Measurements from ENCODE around the gene ZNF341.
"Not testable (repeated sequence)": the region's sequence is repeated elsewhere in the genome, so short reads cannot be mapped to it uniquely, and the experiment has no call there.

The ZNF341 gene

GRCh38 chr20:33694639-33695012, 37.2 kb upstream of the ZNF341 start:
- no peak for TF ChIP-seq CTCF (IDR thresholded peaks at IDR 0.05; ENCODE audit: insufficient read depth, low read depth, low read length, missing control alignments)
- no peak for DNase-seq (ENCODE audit: low read depth)
- H3K4me3 ChIP-seq (ENCODE audit: low read depth, low read length), result no peak overlapping the region

GRCh38 chr20:33696448-33696847, 35.3 kb upstream of the ZNF341 start:
- no peak for TF ChIP-seq CTCF (IDR thresholded peaks at IDR 0.05; ENCODE audit: insufficient read depth, low read depth, low read length, missing control alignments)
- H3K4me3 ChIP-seq (ENCODE audit: low read depth, low read length), result no peak overlapping the region
- DNase-seq (ENCODE audit: low read depth), result no peak

GRCh38 chr20:33697129-33697528, 34.7 kb upstream of the ZNF341 start:
- DNase-seq (ENCODE audit: low read depth), result no peak
- no peak for TF ChIP-seq CTCF (IDR thresholded peaks at IDR 0.05; ENCODE audit: insufficient read depth, low read depth, low read length, missing control alignments)

GRCh38 chr20:33698966-33699365, 32.8 kb upstream of the ZNF341 start:
- not testable (repeated sequence) for DNase-seq (ENCODE audit: low read depth); H3K4me3 ChIP-seq (ENCODE audit: low read depth, low read length)

More at GRCh38 chr20:33697129-33697528, 34.7 kb upstream of the ZNF341 start:
- no peak overlapping the region for H3K4me3 ChIP-seq (ENCODE audit: low read depth, low read length)

- not testable (repeated sequence) for H3K4me3 ChIP-seq (ENCODE audit: low read depth, low read length); DNase-seq (ENCODE audit: low read depth)
These were observed 30.9 kb upstream of the ZNF341 start for GRCh38 chr20:33700696-33701441.

GRCh38 chr20:33701629-33702450, 30.0 kb upstream of the ZNF341 start:
- no peak for DNase-seq (ENCODE audit: low read depth)
- H3K4me3 ChIP-seq (ENCODE audit: low read depth, low read length), result no peak overlapping the region
- TF ChIP-seq CTCF (IDR thresholded peaks at IDR 0.05; ENCODE audit: insufficient read depth, low read depth, low read length, missing control alignments), result no peak

- no peak overlapping the region for H3K4me3 ChIP-seq (ENCODE audit: low read depth, low read length)
- no peak for TF ChIP-seq CTCF (IDR thresholded peaks at IDR 0.05; ENCODE audit: insufficient read depth, low read depth, low read length, missing control alignments)
- DNase-seq (ENCODE audit: low read depth), result no peak
These were observed 28.9 kb upstream of the ZNF341 start for GRCh38 chr20:33702861-33703260.
